Upper lobe of left lung (tissue), 4 donors: ENCODE results near the gene ATP10A.

Experiments used
- CTCF ChIP-seq, 6 experiments: fragments of 450-650 bp in 4 of 6; fragments of 200-600 bp in 2 of 6; sonication (generic) in 2 of 6; IDR thresholded peaks; one replicate each; pipeline ENCODE4 v1.5.1; 2016 to 2019; ENCODE audit warnings: antibody characterized with exemption in 6 of 6
- POLR2A ChIP-seq, 4 donors: fragments of 450-650 bp; IDR thresholded peaks; one replicate each; pipeline ENCODE4 v1.5.1; 2016 to 2017; ENCODE audit warnings: antibody characterized with exemption in 4 of 4, mild to moderate bottlenecking in 2 of 4
- POLR2AphosphoS5 ChIP-seq, 2 donors: sonication (generic); formaldehyde crosslinking; IDR thresholded peaks; one replicate each; pipeline ENCODE4 v1.5.1; 2017; ENCODE audit warnings: antibody characterized with exemption in 2 of 2

GRCh38 chr15:25777037-25777436 is 86.1 kb downstream of the ATP10A start:
- TF ChIP-seq POLR2A (IDR thresholded peaks at IDR 0.05) (no peak), CTCF (IDR thresholded peaks at IDR 0.05) (no peak), POLR2AphosphoS5 (IDR thresholded peaks at IDR 0.05) (no peak)
